ENCODE measurements around the gene KCNQ2. TPM values are rescaled to one million over a fixed set of nuclear protein-coding genes. Genes with fewer than 3 reads are reported as not detected.

KCNQ2 gene
- total RNA-seq: not detected in 2 replicates

DNA sequence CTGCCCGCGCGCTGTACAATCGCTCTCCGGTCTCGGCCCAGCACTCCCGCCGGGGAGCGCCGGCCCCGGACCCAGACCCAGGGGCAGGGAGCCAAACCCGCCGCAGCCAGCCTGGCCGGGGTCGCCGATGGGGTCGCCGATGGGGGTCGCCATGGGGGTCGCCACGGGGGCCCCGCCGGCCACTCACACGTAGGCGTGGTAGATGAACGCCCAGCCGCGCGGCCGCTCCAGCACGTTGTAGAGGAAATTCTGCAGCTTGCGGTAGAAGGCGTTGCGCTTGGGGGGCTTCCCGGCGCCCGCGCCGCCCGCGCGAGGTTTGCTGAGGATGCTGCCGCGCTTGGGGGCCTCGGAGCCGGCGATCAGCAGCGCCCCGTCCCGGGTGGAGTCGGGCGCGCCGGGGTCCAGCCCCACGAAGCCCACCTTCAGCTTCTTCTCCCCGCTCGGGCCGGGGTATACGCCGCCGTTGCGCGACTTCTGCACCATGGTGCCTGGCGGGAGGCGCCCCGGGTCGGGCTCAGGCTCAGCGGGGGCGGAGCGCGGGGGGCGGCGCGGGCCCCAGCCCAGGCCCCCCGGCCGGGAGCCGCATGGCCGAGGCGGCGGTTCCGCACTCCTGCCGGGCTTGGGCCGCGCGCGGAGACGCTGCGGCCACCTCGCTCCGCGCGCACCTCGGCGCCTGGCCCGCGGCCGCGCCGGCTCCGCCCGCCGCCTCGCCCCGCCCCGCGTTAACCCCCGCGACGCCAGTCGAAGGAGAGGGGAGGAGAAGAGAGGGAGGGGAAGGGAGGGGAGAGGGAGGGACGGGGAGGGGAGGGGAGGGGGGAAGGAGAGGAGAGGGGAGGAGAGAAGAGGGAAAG, at the start of gene KCNQ2:
KCNQ2 (minus strand) TSS at position 675 of the 851 bp plus-strand sequence; CDS start at position 483, 192 bp downstream.

DNA sequence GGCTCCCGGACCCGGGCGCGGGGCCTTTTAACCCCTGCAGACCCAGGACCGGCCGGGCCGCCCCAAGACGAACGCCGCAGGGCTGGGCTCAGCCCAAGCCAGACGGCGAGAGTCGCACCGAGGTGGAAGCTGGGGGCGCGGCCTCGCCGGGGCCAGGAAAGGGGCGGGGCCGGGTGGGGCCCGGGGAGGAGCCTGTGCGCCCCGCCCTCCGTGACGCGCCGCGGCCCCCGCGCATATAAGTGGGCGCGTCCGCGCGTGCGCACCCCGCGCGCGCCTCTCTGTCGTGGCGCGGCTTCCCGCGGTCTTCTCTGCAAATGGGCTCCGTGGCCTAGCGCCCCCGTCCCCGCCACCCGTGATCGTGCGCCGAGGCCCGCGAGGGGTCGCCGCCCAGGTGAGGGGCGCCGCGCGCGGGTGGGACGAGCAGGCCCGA, 48.1 kb upstream of the KCNQ2 start, which contains the start of gene PPDPF:
PPDPF (plus strand) TSS at position 262 of the 430 bp plus-strand sequence. CDS start 544 bp downstream, outside the sequence.

DNA sequence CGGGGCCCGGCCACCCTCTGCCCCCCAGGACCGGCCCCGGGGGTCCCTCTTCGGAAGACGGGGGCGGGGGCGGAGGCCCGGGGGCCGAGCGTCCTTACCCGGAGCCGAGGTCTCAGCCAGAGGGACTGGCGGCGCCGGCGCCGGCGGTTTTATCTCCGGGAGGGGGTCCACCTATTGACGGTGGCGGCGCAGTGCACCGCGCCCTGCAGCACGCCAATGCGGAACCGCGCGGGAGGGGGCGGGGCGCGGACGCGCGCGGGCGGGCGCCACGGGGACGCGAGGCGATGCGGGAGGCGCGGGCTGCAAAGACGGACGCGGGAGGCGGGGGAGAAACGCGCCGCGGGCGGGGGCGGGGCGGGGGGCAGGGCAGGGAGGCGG, 26.5 kb upstream of the KCNQ2 start, which contains the start of gene EEF1A2:
EEF1A2 (minus strand) TSS at position 124 of the 378 bp plus-strand sequence. CDS start 1,320 bp downstream, outside the sequence.

DNA sequence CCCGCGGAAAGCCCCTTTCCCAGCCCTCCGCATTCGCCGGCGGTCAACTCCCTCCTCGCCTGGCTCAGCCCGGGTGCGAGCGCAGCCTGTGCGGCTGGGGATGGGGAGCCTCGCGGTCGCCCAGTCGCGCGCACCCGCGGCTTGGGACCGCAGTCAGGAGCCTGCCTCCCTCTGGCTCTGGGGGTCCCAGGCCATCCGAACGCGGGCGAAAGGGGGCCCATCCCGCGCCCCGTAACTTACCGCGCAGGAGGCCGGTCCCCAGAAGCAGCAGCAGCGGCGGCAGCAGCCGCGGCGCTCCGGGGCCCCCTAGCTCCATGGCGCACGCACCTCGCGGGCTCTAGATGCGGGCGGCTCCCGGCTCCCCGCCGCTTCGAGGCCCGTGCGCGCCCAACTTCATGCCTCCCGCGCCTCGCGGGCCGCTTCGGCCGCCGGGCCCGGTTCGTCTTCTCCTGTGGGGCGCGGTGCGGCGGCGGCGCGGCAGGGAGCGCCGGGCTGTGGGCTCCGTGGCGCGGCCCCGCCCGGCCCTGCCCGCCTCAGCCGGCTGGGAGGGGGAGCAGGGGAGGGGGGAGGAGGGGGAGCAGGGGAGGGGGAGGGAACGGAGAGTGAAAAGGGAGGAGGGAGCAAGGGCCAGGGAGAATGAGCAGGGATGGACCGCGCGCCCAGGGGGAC, 111.5 kb downstream of the KCNQ2 start, which contains the start of gene CHRNA4:
CHRNA4 (minus strand) TSS at position 500 of the 669 bp plus-strand sequence; CDS start at position 316, 184 bp downstream.

Other genes with a start within 250 kb of the KCNQ2 start
- not detected in 2 replicates for gene BIRC7, start 236.8 kb downstream of the KCNQ2 start, total RNA-seq
- gene NKAIN4, start 218.2 kb downstream of the KCNQ2 start, total RNA-seq: not detected in 2 replicates
- gene ARFGAP1, start 199.8 kb downstream of the KCNQ2 start, total RNA-seq: 53.1 and 55.0 TPM in 2 replicates
- gene COL20A1, start 179.5 kb downstream of the KCNQ2 start, total RNA-seq: not detected in 2 replicates
- 0.05 TPM in 1 of 2 replicates, not detected in the other for gene CHRNA4, start 111.3 kb downstream of the KCNQ2 start, total RNA-seq
- not detected in 2 replicates for gene EEF1A2, start 26.4 kb upstream of the KCNQ2 start, total RNA-seq
- gene PPDPF, start 48.1 kb upstream of the KCNQ2 start, total RNA-seq: 75.1 and 118 TPM in 2 replicates
- 0.15 TPM in 1 of 2 replicates, not detected in the other for gene PTK6, start 64.7 kb upstream of the KCNQ2 start, total RNA-seq
- gene SRMS, start 75.1 kb upstream of the KCNQ2 start, total RNA-seq: not detected in 2 replicates
- 0.05 and 0.12 TPM in 2 replicates for gene FNDC11, start 81.5 kb upstream of the KCNQ2 start, total RNA-seq
- 25.2 and 44.7 TPM in 2 replicates for gene HELZ2, start 101.6 kb upstream of the KCNQ2 start, total RNA-seq
- 8.7 and 9.0 TPM in 2 replicates for gene GMEB2, start 154.4 kb upstream of the KCNQ2 start, total RNA-seq
- gene STMN3, start 180.8 kb upstream of the KCNQ2 start, total RNA-seq: 41.1 and 41.4 TPM in 2 replicates
- 8.2 and 14.4 TPM in 2 replicates for gene RTEL1, start 185.7 kb upstream of the KCNQ2 start, total RNA-seq
- 2.5 and 3.1 TPM in 2 replicates for gene TNFRSF6B, start 224.0 kb upstream of the KCNQ2 start, total RNA-seq
- gene ARFRP1, start 235.3 kb upstream of the KCNQ2 start, total RNA-seq: 22.8 and 32.0 TPM in 2 replicates
- gene ZGPAT, start 235.4 kb upstream of the KCNQ2 start, total RNA-seq: 15.8 and 16.9 TPM in 2 replicates